H1 (cell line): Measurements from ENCODE around the gene TMPRSS2. TPM values are rescaled to one million over a fixed set of nuclear protein-coding genes. Genes with fewer than 3 reads are reported as not detected.
A peak's percentile ranks its signal among the peaks of the same experiment; 100 is the strongest.

Source experiments
- ASH2L ChIP-seq: fragments of 200-600, 300-600 bp; sonication (generic); IDR thresholded peaks from one replicate; pipeline ENCODE4 v1.7.1; 2017; ENCODE audit warnings: low read length
- EGR1 ChIP-seq: IDR thresholded peaks from 2 replicates; pipeline ENCODE4 v1.6.1; 2011; ENCODE audit warnings: low read depth, low read length, borderline replicate concordance
- HDAC2 ChIP-seq, 2 experiments: fragments of 300-600 bp in 1 of 2; sonication (generic) in 1 of 2; IDR thresholded peaks; 2 replicates each; pipeline ENCODE4 v1.6.1; 2011 to 2012; ENCODE audit warnings: low read depth in 2 of 2, low read length in 2 of 2, mild to moderate bottlenecking in 2 of 2, moderate library complexity in 2 of 2, borderline replicate concordance in 1 of 2, inconsistent platforms in 1 of 2
- NANOG ChIP-seq: IDR thresholded peaks from 2 replicates; pipeline ENCODE4 v1.6.1; 2011; ENCODE audit warnings: low read length, low read depth, mild to moderate bottlenecking, inconsistent platforms; ENCODE audit not compliant: insufficient read depth, poor library complexity, severe bottlenecking
- PHF8 ChIP-seq: fragments of 200-600 bp; sonication (generic); conservative IDR thresholded peaks from 2 replicates; pipeline ENCODE4 v1.7.1; 2012; ENCODE audit warnings: low read depth, mild to moderate bottlenecking, inconsistent platforms, low read length, moderate library complexity
- RAD21 ChIP-seq, 2 experiments: IDR thresholded peaks in 1 of 2; conservative IDR thresholded peaks in 1 of 2; 2 replicates each; pipeline ENCODE4 v1.6.1; 2011; ENCODE audit warnings: low read depth in 2 of 2, low read length in 2 of 2, improper control_type of control experiment in 1 of 2, inconsistent platforms in 1 of 2, mild to moderate bottlenecking in 1 of 2, moderate library complexity in 1 of 2
- RNF2 ChIP-seq: fragments of 200-900, 300-1000 bp; sonication (generic); IDR thresholded peaks from 2 replicates; pipeline ENCODE4 v1.7.1; 2016; ENCODE audit warnings: borderline replicate concordance, low read depth, mild to moderate bottlenecking, antibody characterized with exemption, low read length; ENCODE audit not compliant: poor library complexity, severe bottlenecking; ENCODE audit errors: missing control alignments
- RXRA ChIP-seq: IDR thresholded peaks from 2 replicates; pipeline ENCODE4 v1.6.1; 2011; ENCODE audit warnings: low read depth, mild to moderate bottlenecking, low read length, moderate library complexity; ENCODE audit not compliant: insufficient read depth
- TEAD4 ChIP-seq: IDR thresholded peaks from 2 replicates; pipeline ENCODE4 v1.6.1; 2012; ENCODE audit warnings: low read depth, low read length, inconsistent platforms, mixed read lengths
- polyA plus RNA-seq, 7 experiments: library from polyadenylated mRNA; depleted of rRNA in 3 of 7; stranded (reverse) in 5 of 7; unstranded in 2 of 7; fragments of >200 nt in 5 of 7; fragments of 200-250 nt in 2 of 7; gene quantifications; 1 replicate in 5 of 7; 2 replicates in 1 of 7; 4 replicates in 1 of 7; pipeline versions ENCODE4 v1.2.1 to v1.2.3, GENCODE V29; 2011 to 2013; ENCODE audit warnings: missing spikeins in 2 of 7, mixed read lengths in 2 of 7
- total RNA-seq: library from RNA; stranded (reverse); fragmentation: NEBNext Ultra II Directional; extraction: Animal tissue kit (Norgen Biotek cat#: 25700); gene quantifications from 2 replicates; pipeline ENCODE4 v1.2.1, GENCODE V29; 2021
- TF ChIP-seq, protein P1 (sequence below): IDR thresholded peaks from 2 replicates; pipeline ENCODE4 v1.6.1; 2012; ENCODE audit warnings: low read length, inconsistent platforms
- TF ChIP-seq, protein P2 (sequence below): IDR thresholded peaks from 2 replicates; pipeline ENCODE4 v1.6.1; 2012; ENCODE audit warnings: inconsistent platforms

Gene TMPRSS2
- total and polyA plus RNA-seq, 2 of the 8 experiments (the other 6 are each of a cell fraction or from before 2014, with no cell fraction given): 9.2 to 11.0 TPM

DNA sequence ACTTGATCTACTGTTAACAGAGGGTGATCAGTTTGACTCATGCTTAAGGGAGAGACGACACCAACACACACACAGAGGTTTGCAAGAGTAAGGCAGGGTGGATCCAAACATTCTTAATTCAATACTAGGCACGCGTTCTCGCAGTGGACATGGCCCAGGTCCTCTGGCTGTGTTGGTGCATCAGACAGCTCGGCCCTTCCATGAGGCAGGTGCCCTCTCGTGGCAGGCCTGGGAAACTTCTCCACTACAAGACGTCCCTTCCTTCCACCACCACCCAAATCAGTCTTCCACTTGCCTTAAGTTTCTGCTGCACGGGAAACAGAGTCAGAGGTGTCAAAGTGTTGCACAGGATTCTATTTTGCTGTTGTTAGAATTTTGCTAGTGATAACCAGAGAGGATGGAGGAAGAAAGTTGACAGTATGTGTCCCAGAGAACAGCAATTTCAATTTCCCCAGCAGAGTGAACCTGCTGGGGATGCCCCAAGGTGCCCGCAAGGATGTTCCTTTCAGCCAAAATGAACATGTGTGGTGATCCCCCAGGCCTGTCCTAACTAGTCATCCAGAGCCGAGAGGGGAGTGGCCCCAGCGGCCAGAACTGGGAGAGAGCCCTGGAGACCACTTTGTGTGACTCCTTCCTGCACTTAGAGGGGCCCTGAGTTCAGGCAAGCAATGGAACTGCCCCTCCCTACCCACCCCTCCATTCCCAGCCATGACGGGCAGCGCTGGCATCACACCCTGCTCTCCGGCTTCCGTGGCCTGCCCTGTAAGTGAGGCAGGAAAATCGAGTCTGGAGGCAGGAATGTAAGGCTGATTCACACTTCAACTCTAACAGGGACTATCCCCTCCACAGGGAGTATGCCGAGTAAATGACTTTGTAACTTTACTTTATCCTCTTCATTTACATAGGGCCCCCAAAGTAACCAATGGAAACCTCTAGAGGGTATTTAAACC, 47.1 kb downstream of the TMPRSS2 start (continued):
- TF ChIP-seq, protein P1, sequence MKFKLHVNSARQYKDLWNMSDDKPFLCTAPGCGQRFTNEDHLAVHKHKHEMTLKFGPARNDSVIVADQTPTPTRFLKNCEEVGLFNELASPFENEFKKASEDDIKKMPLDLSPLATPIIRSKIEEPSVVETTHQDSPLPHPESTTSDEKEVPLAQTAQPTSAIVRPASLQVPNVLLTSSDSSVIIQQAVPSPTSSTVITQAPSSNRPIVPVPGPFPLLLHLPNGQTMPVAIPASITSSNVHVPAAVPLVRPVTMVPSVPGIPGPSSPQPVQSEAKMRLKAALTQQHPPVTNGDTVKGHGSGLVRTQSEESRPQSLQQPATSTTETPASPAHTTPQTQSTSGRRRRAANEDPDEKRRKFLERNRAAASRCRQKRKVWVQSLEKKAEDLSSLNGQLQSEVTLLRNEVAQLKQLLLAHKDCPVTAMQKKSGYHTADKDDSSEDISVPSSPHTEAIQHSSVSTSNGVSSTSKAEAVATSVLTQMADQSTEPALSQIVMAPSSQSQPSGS: no peak
- no peak for TF ChIP-seq RXRA
- TF ChIP-seq PHF8: no peak
- peak; percentile 79 to 84 for TF ChIP-seq RAD21 (IDR thresholded peaks at IDR 0.05 in 1 of 2, conservative IDR thresholded peaks at IDR 0.05 in 1 of 2; ENCODE audit: low read depth in 2 of 2, low read length in 2 of 2)
- TF ChIP-seq ASH2L: no peak
- TF ChIP-seq HDAC2 (IDR thresholded peaks at IDR 0.05; ENCODE audit: borderline replicate concordance in 1 of 2, low read depth in 2 of 2, low read length in 2 of 2): no peak
- TF ChIP-seq RNF2: no peak
- TF ChIP-seq NANOG: no peak
- TF ChIP-seq EGR1: no peak
- TF ChIP-seq TEAD4: no peak
- TF ChIP-seq, protein P2, sequence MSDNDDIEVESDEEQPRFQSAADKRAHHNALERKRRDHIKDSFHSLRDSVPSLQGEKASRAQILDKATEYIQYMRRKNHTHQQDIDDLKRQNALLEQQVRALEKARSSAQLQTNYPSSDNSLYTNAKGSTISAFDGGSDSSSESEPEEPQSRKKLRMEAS: peak; percentile 63; the same call in 1 of the 2 replicates
